HG03354 (cell line): ENCODE results near the gene KIF26B.

Experiments
- ATAC-seq: cut with Tn5 transposase; IDR thresholded peaks from one replicate; pipeline ENCODE4 v1.9.1; 2021; ENCODE audit warnings: mild to moderate bottlenecking; ENCODE audit not compliant: unreplicated experiment, poor library complexity, severe bottlenecking

KIF26B gene

GRCh38 chr1:245589906-245590305 lies 435.1 kb downstream of the KIF26B start:
- no peak for ATAC-seq

- ATAC-seq, result no peak
Observed at GRCh38 chr1:245590726-245591125, 435.9 kb downstream of the KIF26B start.

- no peak for ATAC-seq
Observed at GRCh38 chr1:245591346-245592188, 436.8 kb downstream of the KIF26B start.

GRCh38 chr1:245592189-245592460 lies 437.3 kb downstream of the KIF26B start:
- no peak for ATAC-seq

GRCh38 chr1:245598524-245599305 lies 443.9 kb downstream of the KIF26B start:
- ATAC-seq, result no peak

GRCh38 chr1:245599371-245600174 lies 444.8 kb downstream of the KIF26B start:
- no peak for ATAC-seq

GRCh38 chr1:245600658-245601057 lies 445.9 kb downstream of the KIF26B start:
- no peak for ATAC-seq

- no peak for ATAC-seq
Observed at GRCh38 chr1:245603311-245603865, 448.6 kb downstream of the KIF26B start.

- no peak for ATAC-seq
Observed at GRCh38 chr1:245604979-245605378, 450.2 kb downstream of the KIF26B start.

- ATAC-seq, result no peak
Observed at GRCh38 chr1:245605480-245606156, 450.8 kb downstream of the KIF26B start.

GRCh38 chr1:245606157-245606725 lies 451.5 kb downstream of the KIF26B start:
- ATAC-seq, result no peak

GRCh38 chr1:245608271-245608670 lies 453.5 kb downstream of the KIF26B start:
- no peak for ATAC-seq

- ATAC-seq, result no peak
Observed at GRCh38 chr1:245609354-245610150, 454.8 kb downstream of the KIF26B start.

GRCh38 chr1:245611251-245611650 lies 456.5 kb downstream of the KIF26B start:
- no peak for ATAC-seq

GRCh38 chr1:245614476-245614875 lies 459.7 kb downstream of the KIF26B start:
- no peak for ATAC-seq

- ATAC-seq, result no peak
Observed at GRCh38 chr1:245615001-245615400, 460.2 kb downstream of the KIF26B start.

- ATAC-seq, result no peak
Observed at GRCh38 chr1:245621589-245621988, 466.8 kb downstream of the KIF26B start.

GRCh38 chr1:245622332-245623014 lies 467.7 kb downstream of the KIF26B start:
- no peak for ATAC-seq
